Measurements from ENCODE around the gene SLC4A3. TPM values are rescaled to one million over a fixed set of nuclear protein-coding genes. Genes with fewer than 3 reads are reported as not detected.

SLC4A3 gene
- total and polyA plus RNA-seq, 2 donors from 2014 or later = 4.9 to 5.2 TPM

GRCh38 chr2:219615894-219616293 lies 11.5 kb upstream of the SLC4A3 start:
- TF ChIP-seq CTCF (IDR thresholded peaks at IDR 0.05; ENCODE audit: borderline replicate concordance, extremely low read depth, insufficient read depth) = no peak
- H3K27ac ChIP-seq (ENCODE audit: low read depth in 2 of 2, low read length in 2 of 2) = no peak overlapping the region
- FAIRE-seq (no peak), DNase-seq (peak in 1 of 5 donors; percentile 49)
- no peak overlapping the region for H3K9ac ChIP-seq (ENCODE audit: low read length in 3 of 3)
- H3K27me3 ChIP-seq (ENCODE audit: control insufficient read depth, insufficient read depth, low read length) = no peaks in the 10 kb centered on the region
- no peaks in the 10 kb centered on the region for H3K4me1 ChIP-seq (ENCODE audit: control insufficient read depth in 2 of 3, insufficient read depth in 2 of 3, low read depth in 1 of 3, low read length in 3 of 3)
- intact Hi-C loops (cut with DNase I) = no loop called here
- no peak overlapping the region for H3K4me3 ChIP-seq (ENCODE audit: low read length in 3 of 3)
- H3K9me3 ChIP-seq (ENCODE audit: control insufficient read depth in 2 of 3, insufficient read depth in 1 of 3, low read length in 3 of 3) = no peaks in the 10 kb centered on the region
- peaks cover 0 to 27% (median 11%) of the 10 kb centered on the region in 3 donors for H3K36me3 ChIP-seq (ENCODE audit: control insufficient read depth in 2 of 3, insufficient read depth in 3 of 3, low read length in 3 of 3)

- TF ChIP-seq CTCF (IDR thresholded peaks at IDR 0.05; ENCODE audit: borderline replicate concordance, extremely low read depth, insufficient read depth) = no peak
- Histone ChIP-seq H3K4me1 (ENCODE audit: control insufficient read depth in 2 of 3, insufficient read depth in 2 of 3, low read depth in 1 of 3, low read length in 3 of 3) (no peaks in the 10 kb centered on the region), H3K4me3 (ENCODE audit: low read length in 3 of 3) (no peak overlapping the region), H3K27me3 (ENCODE audit: control insufficient read depth, insufficient read depth, low read length) (no peaks in the 10 kb centered on the region), H3K36me3 (ENCODE audit: control insufficient read depth in 2 of 3, insufficient read depth in 3 of 3, low read length in 3 of 3) (peaks cover 0 to 25% (median 11%) of the 10 kb centered on the region in 3 donors), H3K9ac (ENCODE audit: low read length in 3 of 3) (no peak overlapping the region), H3K27ac (ENCODE audit: low read depth in 2 of 2, low read length in 2 of 2) (no peak overlapping the region), H3K9me3 (ENCODE audit: control insufficient read depth in 2 of 3, insufficient read depth in 1 of 3, low read length in 3 of 3) (no peaks in the 10 kb centered on the region)
- peak in 1 of 5 donors; percentile 26 for DNase-seq
- intact Hi-C loops (cut with DNase I) = no loop called here
- FAIRE-seq = no peak
Observed at GRCh38 chr2:219616550-219616949, 10.9 kb upstream of the SLC4A3 start.

GRCh38 chr2:219618733-219619122 lies 8.7 kb upstream of the SLC4A3 start:
- peak in 1 of 5 donors; percentile 12 for DNase-seq
- intact Hi-C loops (cut with DNase I) = no loop called here
- H3K4me3 ChIP-seq (ENCODE audit: low read length in 3 of 3) = no peak overlapping the region
- TF ChIP-seq CTCF (IDR thresholded peaks at IDR 0.05; ENCODE audit: borderline replicate concordance, extremely low read depth, insufficient read depth) = no peak
- no peak overlapping the region for H3K9ac ChIP-seq (ENCODE audit: low read length in 3 of 3)
- H3K27me3 ChIP-seq (ENCODE audit: control insufficient read depth, insufficient read depth, low read length) = no peaks in the 10 kb centered on the region
- H3K36me3 ChIP-seq (ENCODE audit: control insufficient read depth in 2 of 3, insufficient read depth in 3 of 3, low read length in 3 of 3) = peaks cover 0 to 15% (median 5%) of the 10 kb centered on the region in 3 donors
- no peak for FAIRE-seq
- H3K4me1 ChIP-seq (ENCODE audit: control insufficient read depth in 2 of 3, insufficient read depth in 2 of 3, low read depth in 1 of 3, low read length in 3 of 3) = no peaks in the 10 kb centered on the region
- no peaks in the 10 kb centered on the region for H3K9me3 ChIP-seq (ENCODE audit: control insufficient read depth in 2 of 3, insufficient read depth in 1 of 3, low read length in 3 of 3)
- no peak overlapping the region for H3K27ac ChIP-seq (ENCODE audit: low read depth in 2 of 2, low read length in 2 of 2)

GRCh38 chr2:219619235-219619634 lies 8.2 kb upstream of the SLC4A3 start:
- Histone ChIP-seq H3K27me3 (ENCODE audit: control insufficient read depth, insufficient read depth, low read length) (no peaks in the 10 kb centered on the region), H3K4me3 (ENCODE audit: low read length in 3 of 3) (no peak overlapping the region), H3K4me1 (ENCODE audit: control insufficient read depth in 2 of 3, insufficient read depth in 2 of 3, low read depth in 1 of 3, low read length in 3 of 3) (no peaks in the 10 kb centered on the region), H3K36me3 (ENCODE audit: control insufficient read depth in 2 of 3, insufficient read depth in 3 of 3, low read length in 3 of 3) (peaks cover 0 to 12% (median 5%) of the 10 kb centered on the region in 3 donors), H3K9ac (ENCODE audit: low read length in 3 of 3) (no peak overlapping the region), H3K27ac (ENCODE audit: low read depth in 2 of 2, low read length in 2 of 2) (no peak overlapping the region), H3K9me3 (ENCODE audit: control insufficient read depth in 2 of 3, insufficient read depth in 1 of 3, low read length in 3 of 3) (no peaks in the 10 kb centered on the region)
- intact Hi-C loops (cut with DNase I) = no loop called here
- FAIRE-seq (no peak), DNase-seq (peak in 2 of 5 donors; percentile 7 to 36)
- no peak for TF ChIP-seq CTCF (IDR thresholded peaks at IDR 0.05; ENCODE audit: borderline replicate concordance, extremely low read depth, insufficient read depth)

Data from kidney (tissue), 14 donors.